GM19035 (cell line): Measurements from ENCODE around the gene GALNT2.
A peak's percentile ranks its signal among the peaks of the same experiment; 100 is the strongest.

ENCODE experiments used
- ATAC-seq: cut with Tn5 transposase; IDR thresholded peaks from one replicate; pipeline ENCODE4 v1.9.1; 2021; ENCODE audit not compliant: unreplicated experiment

GALNT2 gene

DNA sequence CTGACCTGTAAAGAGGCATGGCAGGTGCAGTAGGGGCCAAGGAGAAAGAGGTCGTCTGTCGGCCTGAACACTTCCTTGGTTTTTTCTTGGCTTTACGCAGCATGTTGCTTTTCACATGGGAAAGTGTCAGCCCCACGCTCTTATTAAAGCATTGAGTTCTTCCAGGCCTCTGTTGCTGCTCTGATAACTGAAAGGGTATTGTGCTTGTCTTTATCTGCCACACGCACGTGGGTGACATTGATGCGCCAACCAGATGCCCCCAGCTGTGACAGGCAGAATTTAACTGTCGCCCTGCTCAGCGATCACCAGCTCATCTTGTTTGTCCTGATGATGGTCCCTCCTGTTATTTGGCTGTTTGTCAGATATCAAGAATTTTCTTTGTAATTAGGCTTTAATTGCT lies 76.5 kb downstream of the GALNT2 start:
- ATAC-seq, result no peak

- ATAC-seq, result no peak
Observed at GRCh38 chr1:230144010-230144614, 77.1 kb downstream of the GALNT2 start.

- ATAC-seq, result no peak
Observed at GRCh38 chr1:230144758-230145504, 77.9 kb downstream of the GALNT2 start.

GRCh38 chr1:230145505-230145899 lies 78.5 kb downstream of the GALNT2 start:
- ATAC-seq, result no peak

GRCh38 chr1:230145953-230146476 lies 79.0 kb downstream of the GALNT2 start:
- no peak for ATAC-seq

DNA sequence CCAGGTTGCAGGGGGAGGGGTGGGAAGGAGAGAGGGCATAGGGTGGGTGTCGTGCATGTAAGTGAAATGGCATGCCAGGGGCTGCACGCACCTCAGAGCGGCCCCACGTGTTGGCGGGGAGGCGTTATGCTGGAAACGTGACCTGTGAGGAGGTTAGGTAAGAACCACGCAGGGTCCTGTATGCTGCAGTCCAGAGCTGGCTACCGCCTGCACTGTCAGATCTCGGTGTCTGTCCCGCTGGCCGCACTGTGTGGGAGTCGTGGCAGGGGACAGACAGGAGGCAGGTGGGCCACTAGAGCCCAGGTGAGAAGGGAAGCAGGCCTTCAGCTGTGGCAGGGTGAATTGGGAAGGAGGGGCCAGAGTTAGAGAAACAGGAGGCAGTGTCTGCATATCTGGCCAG lies 79.7 kb downstream of the GALNT2 start:
- no peak for ATAC-seq

DNA sequence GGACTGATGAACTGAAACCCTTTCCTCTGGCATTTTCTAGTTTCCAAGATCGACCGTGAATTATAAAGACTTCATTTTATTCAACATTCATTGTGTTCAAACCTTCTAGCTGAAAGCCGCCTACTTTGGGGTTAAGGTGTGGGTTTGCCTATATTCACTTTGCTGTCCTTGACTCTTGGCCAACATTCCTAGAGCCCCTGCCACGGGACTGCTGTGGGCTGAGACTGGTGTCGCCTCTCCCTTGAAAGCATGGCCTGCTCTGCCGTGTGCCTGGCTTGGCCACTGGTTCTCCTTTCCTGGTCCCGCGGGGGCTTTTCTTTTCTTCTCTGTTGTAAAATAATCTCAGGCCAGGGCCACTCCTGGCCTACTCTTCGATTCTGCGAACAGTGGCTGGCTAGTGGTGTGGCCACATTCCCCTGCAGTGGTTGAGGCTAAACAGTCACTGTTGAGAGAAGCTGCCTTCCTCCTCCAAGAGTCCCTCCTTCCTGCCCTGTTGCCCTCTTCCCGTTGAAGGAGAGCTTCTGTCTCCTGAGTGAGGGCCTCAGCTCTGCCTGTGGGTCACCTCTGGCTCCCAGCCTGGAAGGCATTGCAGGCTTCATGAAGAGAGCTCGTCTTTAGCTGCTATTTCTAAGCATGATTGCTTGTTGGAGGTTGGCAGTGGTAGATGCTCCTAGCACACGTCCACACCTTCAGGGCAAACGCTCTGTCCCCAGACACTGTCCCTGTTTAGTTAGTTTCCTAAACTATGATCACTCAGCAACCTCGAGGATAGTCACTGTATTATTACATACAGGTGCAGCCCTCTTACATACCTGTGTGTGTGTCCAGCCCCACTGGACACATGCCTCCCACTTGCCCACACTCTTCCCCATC lies 80.5 kb downstream of the GALNT2 start:
- ATAC-seq, result no peak

DNA sequence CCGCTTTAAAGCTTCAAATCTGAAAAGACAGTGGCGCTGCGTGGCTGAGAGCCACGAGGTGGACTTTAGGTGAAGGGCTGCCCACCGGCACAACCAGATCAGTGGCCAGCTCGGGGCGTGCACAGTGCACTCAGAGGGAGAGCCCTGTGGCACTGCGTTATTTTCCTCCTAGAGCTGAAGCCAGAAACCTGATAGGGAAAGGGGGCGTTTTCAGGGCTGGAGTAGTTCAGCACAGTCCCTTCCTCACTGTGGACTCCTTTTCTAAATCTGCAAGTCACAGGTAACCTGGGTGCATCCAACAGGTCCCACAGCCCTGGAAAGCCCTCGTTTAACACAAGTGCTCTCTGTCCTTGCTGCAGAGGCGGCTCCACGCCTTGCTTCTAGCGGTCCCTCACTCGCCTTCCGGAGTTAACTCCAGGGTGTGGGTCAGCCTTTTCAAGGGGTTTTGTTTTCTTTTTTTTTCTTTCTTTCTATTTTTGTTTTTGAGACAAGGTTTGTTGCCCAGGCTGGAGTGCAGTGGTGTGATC lies 81.2 kb downstream of the GALNT2 start:
- no peak for ATAC-seq

GRCh38 chr1:230148768-230149469 lies 81.9 kb downstream of the GALNT2 start:
- ATAC-seq, result no peak

DNA sequence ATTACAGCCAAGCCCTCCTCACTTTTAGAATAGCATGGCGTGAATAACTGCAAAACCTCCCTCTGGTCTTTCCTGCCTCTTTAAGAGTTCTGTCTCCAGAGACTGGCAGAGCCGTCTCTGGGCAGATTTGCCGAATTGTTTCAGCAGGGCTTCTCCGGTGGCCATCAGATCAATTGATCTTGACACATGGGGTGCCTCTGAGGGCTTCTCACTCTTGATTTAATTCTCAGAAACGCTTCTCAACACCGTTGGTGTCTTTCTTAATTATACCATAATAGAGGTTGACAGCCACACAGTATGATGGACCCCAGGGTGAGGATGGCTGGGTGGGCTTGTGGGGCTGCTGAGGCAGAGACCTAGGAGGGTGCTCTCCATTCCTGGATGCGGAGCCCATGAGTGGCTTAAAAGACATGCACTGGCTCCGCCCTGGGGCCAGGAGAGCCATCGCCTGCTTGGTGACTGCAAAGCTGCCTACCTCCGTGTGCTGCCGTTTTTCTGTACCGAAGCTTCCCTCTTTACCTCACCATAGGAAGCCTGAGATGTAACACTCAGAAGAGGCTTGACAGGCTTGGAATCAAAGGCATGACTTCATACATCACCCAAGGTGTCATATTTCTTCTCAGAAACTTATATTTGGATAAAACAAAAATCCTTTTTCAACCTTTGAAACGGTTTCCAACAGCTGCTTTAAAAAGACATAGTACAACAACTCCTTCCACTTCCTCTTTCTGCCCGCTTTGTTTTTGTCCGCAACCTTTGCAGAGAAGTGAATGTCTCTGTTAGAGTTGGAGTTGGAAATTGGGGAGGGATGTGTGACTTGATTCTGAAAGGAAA lies 82.9 kb downstream of the GALNT2 start:
- peak; percentile 75 for ATAC-seq

DNA sequence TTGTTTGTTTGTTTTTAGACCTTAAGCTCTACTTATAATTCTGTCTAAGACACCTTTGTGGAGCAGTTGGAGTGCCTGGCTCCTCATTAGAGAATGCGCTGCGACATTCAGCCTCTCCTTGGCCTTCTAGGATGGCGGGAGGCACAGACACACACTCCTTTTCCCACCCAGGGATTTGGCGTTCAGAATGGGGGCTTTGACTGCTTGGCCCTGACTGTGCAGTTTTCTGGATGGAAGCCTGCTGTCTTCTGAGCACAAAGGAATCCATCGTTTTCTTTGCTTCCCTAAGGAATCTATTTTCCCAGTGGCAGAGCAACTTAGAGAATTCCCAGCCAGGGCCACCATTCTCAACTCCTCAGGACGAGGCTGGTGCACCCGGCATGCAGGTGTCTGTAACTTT lies 83.6 kb downstream of the GALNT2 start:
- ATAC-seq, result no peak

DNA sequence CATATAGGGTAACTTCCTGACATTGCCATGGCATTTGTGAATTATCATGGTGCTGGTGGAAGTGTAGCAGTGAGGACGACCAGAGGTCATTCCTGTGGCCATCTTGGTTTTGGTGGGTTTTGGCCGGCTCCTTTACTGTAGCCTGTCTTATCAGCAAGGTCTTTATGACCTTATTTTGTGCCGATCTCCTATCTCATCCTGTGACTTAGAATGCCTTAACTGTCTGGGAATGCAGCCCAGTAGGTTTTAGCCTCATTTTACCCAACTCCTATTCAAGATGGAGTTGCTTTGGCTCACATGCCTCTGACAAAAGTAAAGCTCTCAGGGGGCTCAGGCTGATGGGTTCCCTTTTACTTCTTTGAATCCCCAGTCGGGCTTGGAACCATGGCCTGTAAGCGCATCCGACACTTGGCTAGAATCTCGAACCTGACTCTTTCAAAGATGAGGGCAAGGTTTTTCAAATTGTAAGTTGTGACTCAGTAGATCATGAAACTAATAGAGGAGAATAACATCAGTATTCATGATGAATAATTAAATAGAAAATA lies 85.0 kb downstream of the GALNT2 start:
- ATAC-seq, result no peak

DNA sequence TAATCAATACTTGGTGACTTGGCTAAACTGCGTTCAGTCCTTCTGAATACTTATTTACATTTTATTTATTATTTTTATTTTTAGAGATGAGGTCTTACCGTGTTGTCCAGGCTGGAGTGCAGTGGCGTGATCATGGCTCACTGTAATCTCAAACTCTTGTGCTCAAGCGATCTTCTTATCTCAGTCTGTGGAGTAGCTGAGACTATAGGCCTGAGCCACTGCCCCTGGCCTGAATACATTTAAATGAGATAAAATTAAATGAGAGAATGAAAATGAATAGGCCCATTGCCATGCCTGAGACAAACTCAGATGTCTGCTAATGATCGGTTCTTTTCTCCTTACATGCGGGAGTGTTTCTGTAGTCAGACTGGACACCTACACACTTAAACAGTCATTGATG lies 86.0 kb downstream of the GALNT2 start:
- no peak for ATAC-seq

- ATAC-seq, result no peak
Observed at GRCh38 chr1:230153641-230154296, 86.7 kb downstream of the GALNT2 start.

GRCh38 chr1:230155021-230155420 lies 88.0 kb downstream of the GALNT2 start:
- no peak for ATAC-seq

GRCh38 chr1:230156068-230156467 lies 89.0 kb downstream of the GALNT2 start:
- ATAC-seq, result no peak

DNA sequence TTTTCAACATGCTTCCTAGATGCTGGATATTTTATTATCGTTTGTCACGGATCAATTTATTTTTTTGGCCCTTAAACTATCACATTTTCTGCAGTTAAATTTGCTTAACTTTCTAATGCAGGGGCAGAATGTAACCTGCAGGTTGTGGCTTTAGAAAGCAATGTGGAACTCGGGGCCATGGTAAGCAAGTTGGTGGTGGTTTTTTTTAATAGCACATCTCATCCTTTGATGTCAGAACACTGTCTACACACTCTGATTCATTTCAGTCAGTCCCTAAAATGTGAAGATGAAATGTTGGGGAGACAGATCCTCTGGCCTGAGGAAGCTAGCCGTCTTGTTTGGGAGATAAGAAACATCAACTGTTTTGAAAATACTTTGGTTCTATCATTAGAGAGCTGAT lies 89.5 kb downstream of the GALNT2 start:
- ATAC-seq, result no peak

DNA sequence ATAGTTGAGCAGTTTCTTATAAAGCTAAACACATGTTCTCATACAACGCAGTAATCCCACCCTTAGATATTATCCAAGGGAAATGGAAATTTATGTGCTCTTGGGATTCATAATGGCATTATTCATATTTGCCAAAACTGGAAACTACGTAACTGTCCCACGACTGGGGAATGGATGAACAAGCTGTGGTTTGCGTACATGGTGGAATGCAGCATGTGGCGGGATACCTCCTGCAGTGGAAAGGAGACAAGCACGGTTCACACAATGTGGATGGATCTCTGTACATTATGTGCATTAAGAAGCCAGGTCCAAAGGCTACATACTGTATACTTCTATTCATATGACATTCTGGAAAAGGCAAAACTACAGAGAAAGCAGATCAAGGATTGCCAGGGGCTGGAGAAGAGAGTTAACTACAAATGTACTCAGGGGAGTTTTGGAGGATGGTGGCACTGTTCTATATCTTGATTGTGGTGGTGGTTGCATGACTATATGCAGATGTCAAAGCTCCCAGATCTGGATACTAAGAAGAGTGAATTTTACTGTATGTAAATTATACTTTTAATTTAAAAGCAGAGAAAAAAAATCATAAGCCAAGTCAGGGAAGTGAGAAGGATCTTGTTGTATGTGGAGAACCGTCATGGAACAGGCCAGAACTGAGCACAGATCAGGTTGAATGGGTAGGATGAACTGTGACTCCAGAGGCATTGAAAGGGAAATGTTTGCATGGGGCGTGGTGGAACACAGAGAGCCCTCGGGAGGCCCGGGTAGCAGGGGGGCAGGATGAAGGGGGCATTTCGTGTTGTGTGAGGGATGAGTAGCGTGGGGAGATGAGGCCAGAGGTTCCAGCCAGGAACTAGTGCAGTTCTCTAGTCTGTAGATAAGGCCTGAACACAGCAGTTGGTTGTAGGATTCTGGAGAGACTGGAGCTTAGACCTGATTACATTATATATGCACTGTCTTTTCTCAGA lies 90.7 kb downstream of the GALNT2 start:
- no peak for ATAC-seq
